K562 (cell line): ENCODE measurements around the gene MDM1. TPM values are rescaled to one million over a fixed set of nuclear protein-coding genes. Genes with fewer than 3 reads are reported as not detected.

Experiments used
- ATAC-seq: fragments of 200-7000 bp; cut with Tn5 transposase; 3 replicates; pipeline ENCODE4 v1.9.1; 2020; ENCODE audit warnings: moderate library complexity
- BruUV-seq: library from RNA; stranded (reverse); fragments of 400-500 nt; replicated peaks from 2 replicates; lab custom pipeline; 2021; lab: Mats Ljungman, UMichigan
- CTCF ChIA-PET: fragments of 300-600 bp; formaldehyde crosslinking; extraction: SDS; loops from one replicate; lab custom pipeline; 2021; ENCODE audit warnings: low intra/inter-chr PET ratio; lab: Yijun Ruan, JAX
- POLR2A ChIA-PET: fragments of 300-600, 350-650 bp; sonication (Branson Sonifier 250); formaldehyde crosslinking; extraction: SDS; loops from one replicate; lab custom pipeline; 2021; ENCODE audit warnings: antibody characterized with exemption, inconsistent platforms; lab: Yijun Ruan, JAX
- DNase-seq, 4 experiments: peaks; one replicate each; pipeline versions ENCODE4 v3.0.0 to v3.0.0-alpha.2; 2011 to 2018; ENCODE audit warnings: low spot score in 3 of 4, mixed read lengths in 3 of 4; ENCODE audit errors: extremely low read depth in 1 of 4
- FAIRE-seq: peaks from 2 replicates; lab custom pipeline; 2011; peaks lifted over from hg19 to GRCh38; lab: Jason Lieb, UNC
- H2AFZ ChIP-seq: 2 replicates; pipeline ENCODE4 v1.6.0; 2011; ENCODE audit warnings: low read depth, low read length, control low read depth, inconsistent platforms
- H3K27ac ChIP-seq: fragments of 200-600 bp; 3 replicates; pipeline ENCODE4 v1.8.0; 2011; ENCODE audit warnings: low read depth, mild to moderate bottlenecking, control low read depth, inconsistent platforms, low read length, moderate library complexity, mixed read lengths; ENCODE audit errors: extremely low read depth
- H3K27me3 ChIP-seq, 2 experiments: fragments of 300-600 bp in 1 of 2; 2 replicates in 1 of 2; 3 replicates in 1 of 2; pipeline versions ENCODE4 v1.6.0 to v1.8.0; 2011; ENCODE audit warnings: inconsistent platforms in 2 of 2, low read length in 2 of 2, mild to moderate bottlenecking in 1 of 2, mixed read lengths in 1 of 2, moderate library complexity in 1 of 2; ENCODE audit not compliant: control insufficient read depth in 2 of 2, insufficient read depth in 2 of 2
- H3K36me3 ChIP-seq: fragments of 300-600 bp; 3 replicates; pipeline ENCODE4 v1.8.0; 2011; ENCODE audit warnings: mild to moderate bottlenecking, low read length, inconsistent platforms; ENCODE audit not compliant: control insufficient read depth, insufficient read depth
- H3K4me1 ChIP-seq, 2 experiments: fragments of 200-600 bp in 1 of 2; replicated peaks in 1 of 2; 2 replicates in 1 of 2; 3 replicates in 1 of 2; pipeline versions ENCODE4 v1.5.1 to v1.8.0; 2011; ENCODE audit warnings: inconsistent platforms in 2 of 2, low read length in 2 of 2, mild to moderate bottlenecking in 1 of 2, mixed read lengths in 1 of 2, moderate library complexity in 1 of 2; ENCODE audit not compliant: control insufficient read depth in 2 of 2, insufficient read depth in 2 of 2
- H3K4me2 ChIP-seq: 2 replicates; pipeline ENCODE4 v1.6.1; 2011; ENCODE audit warnings: low read length, control low read depth, inconsistent platforms, mixed read lengths; ENCODE audit not compliant: insufficient read depth
- H3K4me3 ChIP-seq: fragments of 200-600 bp; sonication (generic), shearing (Covaris generic); 2 replicates; pipeline ENCODE4 v1.5.1; 2016; ENCODE audit warnings: control low read depth, inconsistent platforms
- H3K79me2 ChIP-seq: fragments of 200-600 bp; 3 replicates; pipeline ENCODE4 v1.8.0; 2011; ENCODE audit warnings: low read length, inconsistent platforms; ENCODE audit not compliant: control insufficient read depth, insufficient read depth
- H3K9ac ChIP-seq, 2 experiments: 2 replicates each; pipeline versions ENCODE4 v1.6.0 to v1.6.1; 2011; ENCODE audit warnings: low read depth in 2 of 2, low read length in 2 of 2, control low read depth in 1 of 2, inconsistent platforms in 1 of 2, mild to moderate bottlenecking in 1 of 2, mixed read lengths in 1 of 2; ENCODE audit not compliant: insufficient read depth in 1 of 2
- H3K9me1 ChIP-seq: one replicate; pipeline ENCODE4 v1.6.0; 2011; ENCODE audit warnings: inconsistent platforms, mild to moderate bottlenecking, low read length, moderate library complexity; ENCODE audit not compliant: control insufficient read depth, insufficient read depth
- H3K9me3 ChIP-seq: replicated peaks from 2 replicates; pipeline ENCODE4 v1.5.1; 2011; ENCODE audit warnings: low read depth, low read length, inconsistent platforms; ENCODE audit not compliant: control insufficient read depth, insufficient read depth
- H4K20me1 ChIP-seq: replicated peaks from 2 replicates; pipeline ENCODE4 v1.6.1; 2011; ENCODE audit warnings: low read length, inconsistent platforms, mixed read lengths; ENCODE audit not compliant: control insufficient read depth, insufficient read depth
- ATF7 ChIP-seq: fragments of 450-650 bp; IDR thresholded peaks from 2 replicates; pipeline ENCODE4 v1.7.1; 2014; ENCODE audit warnings: mild to moderate bottlenecking, moderate library complexity
- BCOR ChIP-seq: fragments of 450-650 bp; IDR thresholded peaks from 2 replicates; pipeline ENCODE4 v1.6.1; 2016
- CBX5 ChIP-seq: IDR thresholded peaks from 2 replicates; pipeline ENCODE4 v1.6.1; 2014; ENCODE audit warnings: low read depth, borderline replicate concordance
- DPF2 ChIP-seq: fragments of 450-650 bp; IDR thresholded peaks from 2 replicates; pipeline ENCODE4 v1.6.1; 2016
- E2F8 ChIP-seq: fragments of 450-650 bp; IDR thresholded peaks from 2 replicates; pipeline ENCODE4 v1.7.1; 2018; ENCODE audit warnings: mild to moderate bottlenecking, low read depth; ENCODE audit not compliant: partially characterized antibody
- FOXP4 ChIP-seq: sonication (generic); formaldehyde crosslinking; IDR thresholded peaks from 2 replicates; pipeline ENCODE4 v1.8.0; 2022; ENCODE audit warnings: mild to moderate bottlenecking, missing genetic modification reagents, borderline replicate concordance
- GATAD2B ChIP-seq: fragments of 450-650 bp; IDR thresholded peaks from 2 replicates; pipeline ENCODE4 v1.6.1; 2017; ENCODE audit warnings: mild to moderate bottlenecking, borderline replicate concordance
- NEUROD1 ChIP-seq: fragments of 150-350 bp; IDR thresholded peaks from 2 replicates; pipeline ENCODE4 v1.6.1; 2014; ENCODE audit warnings: borderline replicate concordance, low read length, low read depth; ENCODE audit not compliant: partially characterized antibody
- NFE2L1 ChIP-seq: fragments of 450-650 bp; IDR thresholded peaks from 2 replicates; pipeline ENCODE4 v1.6.1; 2016; ENCODE audit warnings: missing genetic modification characterization, low read depth, mild to moderate bottlenecking, missing compliant biosample characterization, moderate library complexity, borderline replicate concordance
- NR0B1 ChIP-seq: fragments of 450-650 bp; IDR thresholded peaks from one replicate; pipeline ENCODE4 v1.6.1; 2018; ENCODE audit warnings: mild to moderate bottlenecking, moderate library complexity; ENCODE audit not compliant: partially characterized antibody
- PCBP1 ChIP-seq: fragments of 200-400 bp; formaldehyde crosslinking; IDR thresholded peaks from 2 replicates; pipeline ENCODE4 v1.6.1; 2018; ENCODE audit warnings: mild to moderate bottlenecking, low read depth, low read length; ENCODE audit not compliant: poor library complexity, severe bottlenecking
- RBM14 ChIP-seq: fragments of 200-400 bp; formaldehyde crosslinking; IDR thresholded peaks from 2 replicates; pipeline ENCODE4 v1.6.1; 2018; ENCODE audit warnings: low read depth, mild to moderate bottlenecking, low read length, moderate library complexity, borderline replicate concordance; ENCODE audit not compliant: insufficient read depth
- RUNX1 ChIP-seq: sonication (generic); IDR thresholded peaks from 2 replicates; pipeline ENCODE4 v1.6.1; 2016; ENCODE audit warnings: antibody characterized with exemption, low read depth
- SIRT6 ChIP-seq: IDR thresholded peaks from one replicate; pipeline ENCODE4 v1.6.1; 2012; ENCODE audit warnings: low read depth, mild to moderate bottlenecking, control low read depth, inconsistent platforms, low read length, moderate library complexity
- TAF15 ChIP-seq: fragments of 200-400 bp; formaldehyde crosslinking; IDR thresholded peaks from 2 replicates; pipeline ENCODE4 v1.6.1; 2017; ENCODE audit warnings: mild to moderate bottlenecking, low read depth, low read length, moderate library complexity
- ZFP1 ChIP-seq: fragments of 450-650 bp; formaldehyde crosslinking; IDR thresholded peaks from 2 replicates; pipeline ENCODE4 v1.4.0; 2020; ENCODE audit warnings: mild to moderate bottlenecking, mixed read lengths
- WGBS: fragments of 100-300 bp; shearing (Covaris generic); methylation state at CpG from one replicate; pipeline ENCODE4 v1.1.6; 2016; ENCODE audit warnings: low coverage, mixed read lengths; ENCODE audit not compliant: insufficient coverage; ENCODE audit errors: missing lambda C conversion rate; 5-methylcytosine and 5-hydroxymethylcytosine counted together
- in situ Hi-C: fragments of 300-500 bp; cut with MboI; formaldehyde crosslinking; loops from 4 replicates; pipeline ENCODE4 v1.15.0; 2018; ENCODE audit warnings: inconsistent platforms, mixed read lengths
- intact Hi-C: fragments of 100-400 bp; cut with micrococcal nuclease; formaldehyde crosslinking; loops from 2 replicates; pipeline ENCODE4 v1.14.2; 2022
- polyA plus RNA-seq, 8 experiments: library from polyadenylated mRNA; depleted of rRNA in 4 of 8; stranded (reverse) in 5 of 8; unstranded in 3 of 8; fragments of >200 nt; fragmentation: Nextera tagmentation in 2 of 8; fragmentation: Illumina TruSeq in 1 of 8; extraction: Ambion mirVana in 2 of 8; extraction: Trizol in 1 of 8; gene quantifications; 2 replicates each; pipeline versions ENCODE4 v1.2.1 to v1.2.3, GENCODE V29; 2011 to 2014; ENCODE audit warnings: inconsistent platforms in 1 of 8, missing spikeins in 1 of 8
- total RNA-seq, 7 experiments: library from RNA; depleted of rRNA in 6 of 7; stranded (reverse); fragments of >200 nt in 6 of 7; fragmentation: Illumina TruSeq in 2 of 7; extraction: Trizol in 2 of 7; gene quantifications; 2 replicates each; pipeline versions ENCODE4 v1.2.1 to v1.2.3, GENCODE V29; 2011 to 2021; ENCODE audit warnings: low replicate concordance in 1 of 7

Gene MDM1
- total and polyA plus RNA-seq, 9 of the 15 experiments (the other 6 are each of a cell fraction or from before 2014, with no cell fraction given): 7.5 to 16.8 (median 13.1) TPM

- intact Hi-C loops: loop anchor here (5.0 kb wide), 1 partner anchor 83 kb away; no protein-coding TSS in a partner anchor
- POLR2A ChIA-PET: interaction anchor here (0.7 to 1.3 kb wide), 4 partner anchors 9 to 111 kb away, joined by 3 to 4 read pairs (median 3); no protein-coding TSS in a partner anchor
- in situ Hi-C loops: no loop called here
- TF ChIP-seq E2F8 (no peak), ZFP1 (CRISPR knock-in tag) (no peak), ATF7 (no peak), GATAD2B (no peak), SIRT6 (no peak), TAF15 (no peak), CBX5 (no peak), PCBP1 (no peak), NEUROD1 (no peak), FOXP4 (no peak), RBM14 (no peak), DPF2 (peak; percentile 22; the same call in 1 of the 2 replicates), NFE2L1 (tag) (no peak), NR0B1 (no peak), RUNX1 (no peak), BCOR (no peak)
These were observed 12.1 kb downstream of the MDM1 start for GRCh38 chr12:68319988-68320623.

More at GRCh38 chr12:68319988-68320623, 12.1 kb downstream of the MDM1 start:
- Histone ChIP-seq H3K9ac (no peak overlapping the region), H3K9me1 (no peaks in the 10 kb centered on the region), H2AFZ (peak overlapping the region; percentile 81), H3K4me1 (peaks cover 0 to 6% of the 10 kb centered on the region in 2 experiments; a peak in 2 of 5 replicates), H3K27ac (peak overlapping the region; percentile 52; the same call in 2 of the 3 replicates), H3K4me2 (peak overlapping the region; percentile 45; the same call in 1 of the 2 replicates), H3K27me3 (no peaks in the 10 kb centered on the region), H3K36me3 (no peaks in the 10 kb centered on the region; the same call in 2 of the 3 replicates), H3K79me2 (no peaks in the 10 kb centered on the region), H3K4me3 (no peak overlapping the region), H4K20me1 (no peaks in the 10 kb centered on the region), H3K9me3 (no peaks in the 10 kb centered on the region)
- ATAC-seq: peak; percentile 79
- no TSS peak for BruUV-seq
- 32% methylated on average over 11 of the region's 11 CpGs for WGBS
- FAIRE-seq: peak; percentile 35
- CTCF ChIA-PET: interaction anchor here (0.6 kb wide), 1 partner anchor 845 kb away, joined by 3 read pairs; no protein-coding TSS in a partner anchor
- peak; percentile 14 to 40 (median 20) for DNase-seq
